ENCODE measurements around the gene CALN1.

Gene CALN1

GRCh38 chr7:71761336-71761735, 650.8 kb downstream of the CALN1 start:
- Histone ChIP-seq H3K4me1 (ENCODE audit: control insufficient read depth, insufficient read depth, low read length, poor library complexity, severe bottlenecking) (no peaks in the 10 kb centered on the region), H3K36me3 (ENCODE audit: control insufficient read depth, insufficient read depth, low read length) (no peaks in the 10 kb centered on the region), H3K4me3 (ENCODE audit: insufficient read depth, low read depth, low read length, poor library complexity, severe bottlenecking) (no peak overlapping the region), H3K27ac (ENCODE audit: insufficient read depth, low read length, poor library complexity, severe bottlenecking) (no peak overlapping the region), H3K27me3 (replicated peaks; ENCODE audit: control insufficient read depth, insufficient read depth, low read length, poor library complexity, severe bottlenecking) (no peaks in the 10 kb centered on the region), H3K9me3 (ENCODE audit: control insufficient read depth, low read length) (peaks cover 4% of the 10 kb centered on the region)
- DNase-seq = no peak

- Histone ChIP-seq H3K27me3 (replicated peaks; ENCODE audit: control insufficient read depth, insufficient read depth, low read length, poor library complexity, severe bottlenecking) (no peaks in the 10 kb centered on the region), H3K4me1 (ENCODE audit: control insufficient read depth, insufficient read depth, low read length, poor library complexity, severe bottlenecking) (peaks cover 4% of the 10 kb centered on the region), H3K9me3 (ENCODE audit: control insufficient read depth, low read length) (no peaks in the 10 kb centered on the region), H3K4me3 (ENCODE audit: insufficient read depth, low read depth, low read length, poor library complexity, severe bottlenecking) (no peak overlapping the region), H3K27ac (ENCODE audit: insufficient read depth, low read length, poor library complexity, severe bottlenecking) (no peak overlapping the region), H3K36me3 (ENCODE audit: control insufficient read depth, insufficient read depth, low read length) (no peaks in the 10 kb centered on the region)
- no peak for DNase-seq
These were observed 657.3 kb downstream of the CALN1 start for GRCh38 chr7:71754828-71755227.

GRCh38 chr7:71753956-71754664, 658.0 kb downstream of the CALN1 start:
- Histone ChIP-seq H3K27ac (ENCODE audit: insufficient read depth, low read length, poor library complexity, severe bottlenecking) (no peak overlapping the region), H3K4me1 (ENCODE audit: control insufficient read depth, insufficient read depth, low read length, poor library complexity, severe bottlenecking) (peaks cover 4% of the 10 kb centered on the region), H3K27me3 (replicated peaks; ENCODE audit: control insufficient read depth, insufficient read depth, low read length, poor library complexity, severe bottlenecking) (no peaks in the 10 kb centered on the region), H3K36me3 (ENCODE audit: control insufficient read depth, insufficient read depth, low read length) (no peaks in the 10 kb centered on the region), H3K9me3 (ENCODE audit: control insufficient read depth, low read length) (no peaks in the 10 kb centered on the region), H3K4me3 (ENCODE audit: insufficient read depth, low read depth, low read length, poor library complexity, severe bottlenecking) (no peak overlapping the region)
- no peak for DNase-seq

GRCh38 chr7:71753236-71753635, 658.9 kb downstream of the CALN1 start:
- no peak overlapping the region for H3K4me3 ChIP-seq (ENCODE audit: insufficient read depth, low read depth, low read length, poor library complexity, severe bottlenecking)
- peaks cover 4% of the 10 kb centered on the region for H3K4me1 ChIP-seq (ENCODE audit: control insufficient read depth, insufficient read depth, low read length, poor library complexity, severe bottlenecking)
- no peaks in the 10 kb centered on the region for H3K27me3 ChIP-seq (replicated peaks; ENCODE audit: control insufficient read depth, insufficient read depth, low read length, poor library complexity, severe bottlenecking)
- H3K9me3 ChIP-seq (ENCODE audit: control insufficient read depth, low read length) = no peaks in the 10 kb centered on the region
- H3K27ac ChIP-seq (ENCODE audit: insufficient read depth, low read length, poor library complexity, severe bottlenecking) = no peak overlapping the region
- no peaks in the 10 kb centered on the region for H3K36me3 ChIP-seq (ENCODE audit: control insufficient read depth, insufficient read depth, low read length)
- DNase-seq = no peak

GRCh38 chr7:71752171-71752935, 659.8 kb downstream of the CALN1 start:
- no peak overlapping the region for H3K27ac ChIP-seq (ENCODE audit: insufficient read depth, low read length, poor library complexity, severe bottlenecking)
- no peaks in the 10 kb centered on the region for H3K36me3 ChIP-seq (ENCODE audit: control insufficient read depth, insufficient read depth, low read length)
- no peak for DNase-seq
- H3K9me3 ChIP-seq (ENCODE audit: control insufficient read depth, low read length) = no peaks in the 10 kb centered on the region
- no peaks in the 10 kb centered on the region for H3K27me3 ChIP-seq (replicated peaks; ENCODE audit: control insufficient read depth, insufficient read depth, low read length, poor library complexity, severe bottlenecking)
- H3K4me3 ChIP-seq (ENCODE audit: insufficient read depth, low read depth, low read length, poor library complexity, severe bottlenecking) = no peak overlapping the region
- H3K4me1 ChIP-seq (ENCODE audit: control insufficient read depth, insufficient read depth, low read length, poor library complexity, severe bottlenecking) = peaks cover 4% of the 10 kb centered on the region

- Histone ChIP-seq H3K27ac (ENCODE audit: insufficient read depth, low read length, poor library complexity, severe bottlenecking) (no peak overlapping the region), H3K4me1 (ENCODE audit: control insufficient read depth, insufficient read depth, low read length, poor library complexity, severe bottlenecking) (peaks cover 4% of the 10 kb centered on the region), H3K9me3 (ENCODE audit: control insufficient read depth, low read length) (no peaks in the 10 kb centered on the region), H3K36me3 (ENCODE audit: control insufficient read depth, insufficient read depth, low read length) (no peaks in the 10 kb centered on the region), H3K27me3 (replicated peaks; ENCODE audit: control insufficient read depth, insufficient read depth, low read length, poor library complexity, severe bottlenecking) (no peaks in the 10 kb centered on the region), H3K4me3 (ENCODE audit: insufficient read depth, low read depth, low read length, poor library complexity, severe bottlenecking) (no peak overlapping the region)
- DNase-seq = no peak
These were observed 661.8 kb downstream of the CALN1 start for GRCh38 chr7:71750290-71750689.

GRCh38 chr7:71746006-71746405, 666.1 kb downstream of the CALN1 start:
- DNase-seq = no peak
- Histone ChIP-seq H3K27ac (ENCODE audit: insufficient read depth, low read length, poor library complexity, severe bottlenecking) (no peak overlapping the region), H3K27me3 (replicated peaks; ENCODE audit: control insufficient read depth, insufficient read depth, low read length, poor library complexity, severe bottlenecking) (no peaks in the 10 kb centered on the region)

GRCh38 chr7:71740174-71740560, 672.0 kb downstream of the CALN1 start:
- H3K27me3 ChIP-seq (replicated peaks; ENCODE audit: control insufficient read depth, insufficient read depth, low read length, poor library complexity, severe bottlenecking) = no peaks in the 10 kb centered on the region
- H3K4me3 ChIP-seq (ENCODE audit: insufficient read depth, low read depth, low read length, poor library complexity, severe bottlenecking) = no peak overlapping the region
- no peaks in the 10 kb centered on the region for H3K36me3 ChIP-seq (ENCODE audit: control insufficient read depth, insufficient read depth, low read length)
- DNase-seq = no peak
- no peaks in the 10 kb centered on the region for H3K9me3 ChIP-seq (ENCODE audit: control insufficient read depth, low read length)
- no peaks in the 10 kb centered on the region for H3K4me1 ChIP-seq (ENCODE audit: control insufficient read depth, insufficient read depth, low read length, poor library complexity, severe bottlenecking)
- H3K27ac ChIP-seq (ENCODE audit: insufficient read depth, low read length, poor library complexity, severe bottlenecking) = no peak overlapping the region

More at GRCh38 chr7:71746006-71746405, 666.1 kb downstream of the CALN1 start:
- Histone ChIP-seq H3K4me1 (ENCODE audit: control insufficient read depth, insufficient read depth, low read length, poor library complexity, severe bottlenecking) (no peaks in the 10 kb centered on the region), H3K9me3 (ENCODE audit: control insufficient read depth, low read length) (no peaks in the 10 kb centered on the region), H3K4me3 (ENCODE audit: insufficient read depth, low read depth, low read length, poor library complexity, severe bottlenecking) (no peak overlapping the region), H3K36me3 (ENCODE audit: control insufficient read depth, insufficient read depth, low read length) (no peaks in the 10 kb centered on the region)

- Histone ChIP-seq H3K27me3 (replicated peaks; ENCODE audit: control insufficient read depth, insufficient read depth, low read length, poor library complexity, severe bottlenecking) (no peaks in the 10 kb centered on the region), H3K4me3 (ENCODE audit: insufficient read depth, low read depth, low read length, poor library complexity, severe bottlenecking) (no peak overlapping the region), H3K4me1 (ENCODE audit: control insufficient read depth, insufficient read depth, low read length, poor library complexity, severe bottlenecking) (no peaks in the 10 kb centered on the region), H3K36me3 (ENCODE audit: control insufficient read depth, insufficient read depth, low read length) (no peaks in the 10 kb centered on the region), H3K27ac (ENCODE audit: insufficient read depth, low read length, poor library complexity, severe bottlenecking) (no peak overlapping the region), H3K9me3 (ENCODE audit: control insufficient read depth, low read length) (no peaks in the 10 kb centered on the region)
- no peak for DNase-seq
These were observed 672.5 kb downstream of the CALN1 start for GRCh38 chr7:71739520-71740173.
